Measurements from ENCODE around the gene CCNT2. TPM values are rescaled to one million over a fixed set of nuclear protein-coding genes. Genes with fewer than 3 reads are reported as not detected.

Gene CCNT2
- total RNA-seq, 1 experiment from 2014 or later, result 38.1 TPM

GRCh38 chr2:135002836-135003235 lies 84.2 kb downstream of the CCNT2 start:
- DNase-seq (ENCODE audit: low spot score) (no peak), ATAC-seq (no peak)
- H3K4me3 Mint-ChIP-seq, result no peak overlapping the region
- POLR2A ChIA-PET, result no interaction called here
- no peaks in the 10 kb centered on the region for H3K36me3 Mint-ChIP-seq
- no peak overlapping the region for H3K27ac Mint-ChIP-seq
- H3K27me3 Mint-ChIP-seq (ENCODE audit: low read depth), result peaks cover 8% of the 10 kb centered on the region
- H3K9me3 Mint-ChIP-seq, result no peaks in the 10 kb centered on the region
- CTCF ChIA-PET, result interaction anchor here (1.3 to 4.8 kb wide), 4 partner anchors 8 to 40 kb away, joined by 3 to 30 read pairs (median 10); no protein-coding TSS in a partner anchor
- peaks cover 12% of the 10 kb centered on the region for H3K4me1 Mint-ChIP-seq
- TF ChIP-seq HMGA2 (CRISPR knock-in tag; IDR thresholded peaks at IDR 0.05), result no peak
- TF ChIP-seq, protein P1, sequence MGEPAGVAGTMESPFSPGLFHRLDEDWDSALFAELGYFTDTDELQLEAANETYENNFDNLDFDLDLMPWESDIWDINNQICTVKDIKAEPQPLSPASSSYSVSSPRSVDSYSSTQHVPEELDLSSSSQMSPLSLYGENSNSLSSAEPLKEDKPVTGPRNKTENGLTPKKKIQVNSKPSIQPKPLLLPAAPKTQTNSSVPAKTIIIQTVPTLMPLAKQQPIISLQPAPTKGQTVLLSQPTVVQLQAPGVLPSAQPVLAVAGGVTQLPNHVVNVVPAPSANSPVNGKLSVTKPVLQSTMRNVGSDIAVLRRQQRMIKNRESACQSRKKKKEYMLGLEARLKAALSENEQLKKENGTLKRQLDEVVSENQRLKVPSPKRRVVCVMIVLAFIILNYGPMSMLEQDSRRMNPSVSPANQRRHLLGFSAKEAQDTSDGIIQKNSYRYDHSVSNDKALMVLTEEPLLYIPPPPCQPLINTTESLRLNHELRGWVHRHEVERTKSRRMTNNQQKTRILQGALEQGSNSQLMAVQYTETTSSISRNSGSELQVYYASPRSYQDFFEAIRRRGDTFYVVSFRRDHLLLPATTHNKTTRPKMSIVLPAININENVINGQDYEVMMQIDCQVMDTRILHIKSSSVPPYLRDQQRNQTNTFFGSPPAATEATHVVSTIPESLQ (CRISPR knock-in tag; IDR thresholded peaks at IDR 0.05), result no peak
- TF ChIP-seq NFATC4 (CRISPR knock-in tag; IDR thresholded peaks at IDR 0.05), result no peak
- TF ChIP-seq TEAD1 (CRISPR knock-in tag; IDR thresholded peaks at IDR 0.05), result no peak

- no peaks in the 10 kb centered on the region for H3K36me3 Mint-ChIP-seq
- TF ChIP-seq SP1 (CRISPR knock-in tag; conservative IDR thresholded peaks at IDR 0.05) (0 out of 2 replicates have a peak, but pooled peaks have one; percentile 34), IRF2 (CRISPR knock-in tag; IDR thresholded peaks at IDR 0.05; ENCODE audit: borderline replicate concordance, low read depth) (no peak), CBFB (CRISPR knock-in tag; IDR thresholded peaks at IDR 0.05; ENCODE audit: low read depth) (no peak), NR2C2 (CRISPR knock-in tag; IDR thresholded peaks at IDR 0.05) (no peak), ZMAT4 (CRISPR knock-in tag; IDR thresholded peaks at IDR 0.05) (no peak), ETV6 (CRISPR knock-in tag; IDR thresholded peaks at IDR 0.05) (peak; percentile 28; the same call in 1 of the 2 replicates), CTCF (IDR thresholded peaks at IDR 0.05) (peak; percentile 75; the same call in 1 of the 2 replicates)
- TF ChIP-seq, protein P2, sequence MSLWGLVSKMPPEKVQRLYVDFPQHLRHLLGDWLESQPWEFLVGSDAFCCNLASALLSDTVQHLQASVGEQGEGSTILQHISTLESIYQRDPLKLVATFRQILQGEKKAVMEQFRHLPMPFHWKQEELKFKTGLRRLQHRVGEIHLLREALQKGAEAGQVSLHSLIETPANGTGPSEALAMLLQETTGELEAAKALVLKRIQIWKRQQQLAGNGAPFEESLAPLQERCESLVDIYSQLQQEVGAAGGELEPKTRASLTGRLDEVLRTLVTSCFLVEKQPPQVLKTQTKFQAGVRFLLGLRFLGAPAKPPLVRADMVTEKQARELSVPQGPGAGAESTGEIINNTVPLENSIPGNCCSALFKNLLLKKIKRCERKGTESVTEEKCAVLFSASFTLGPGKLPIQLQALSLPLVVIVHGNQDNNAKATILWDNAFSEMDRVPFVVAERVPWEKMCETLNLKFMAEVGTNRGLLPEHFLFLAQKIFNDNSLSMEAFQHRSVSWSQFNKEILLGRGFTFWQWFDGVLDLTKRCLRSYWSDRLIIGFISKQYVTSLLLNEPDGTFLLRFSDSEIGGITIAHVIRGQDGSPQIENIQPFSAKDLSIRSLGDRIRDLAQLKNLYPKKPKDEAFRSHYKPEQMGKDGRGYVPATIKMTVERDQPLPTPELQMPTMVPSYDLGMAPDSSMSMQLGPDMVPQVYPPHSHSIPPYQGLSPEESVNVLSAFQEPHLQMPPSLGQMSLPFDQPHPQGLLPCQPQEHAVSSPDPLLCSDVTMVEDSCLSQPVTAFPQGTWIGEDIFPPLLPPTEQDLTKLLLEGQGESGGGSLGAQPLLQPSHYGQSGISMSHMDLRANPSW (CRISPR knock-in tag; conservative IDR thresholded peaks at IDR 0.05; ENCODE audit: low read depth), result no peak
- TF ChIP-seq, protein P3, sequence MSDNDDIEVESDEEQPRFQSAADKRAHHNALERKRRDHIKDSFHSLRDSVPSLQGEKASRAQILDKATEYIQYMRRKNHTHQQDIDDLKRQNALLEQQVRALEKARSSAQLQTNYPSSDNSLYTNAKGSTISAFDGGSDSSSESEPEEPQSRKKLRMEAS (CRISPR knock-in tag; IDR thresholded peaks at IDR 0.05), result peak; percentile 73; the same call in 1 of the 2 replicates
- TF ChIP-seq, protein P4, sequence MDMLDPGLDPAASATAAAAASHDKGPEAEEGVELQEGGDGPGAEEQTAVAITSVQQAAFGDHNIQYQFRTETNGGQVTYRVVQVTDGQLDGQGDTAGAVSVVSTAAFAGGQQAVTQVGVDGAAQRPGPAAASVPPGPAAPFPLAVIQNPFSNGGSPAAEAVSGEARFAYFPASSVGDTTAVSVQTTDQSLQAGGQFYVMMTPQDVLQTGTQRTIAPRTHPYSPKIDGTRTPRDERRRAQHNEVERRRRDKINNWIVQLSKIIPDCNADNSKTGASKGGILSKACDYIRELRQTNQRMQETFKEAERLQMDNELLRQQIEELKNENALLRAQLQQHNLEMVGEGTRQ (CRISPR knock-in tag; IDR thresholded peaks at IDR 0.05), result no peak
- no peak overlapping the region for H3K27ac Mint-ChIP-seq
- ChIA-PET CTCF (interaction anchor here (0.6 to 4.8 kb wide), 20 partner anchors 10 to 840 kb away, joined by 3 to 30 read pairs (median 5); partner anchors contain the start of genes R3HDM1, RAB3GAP1 and ZRANB3), POLR2A (interaction anchor here (0.6 kb wide), 2 partner anchors 14 to 168 kb away, joined by 3 read pairs; no protein-coding TSS in a partner anchor)
- peaks cover 12% of the 10 kb centered on the region for H3K4me1 Mint-ChIP-seq
- peak; percentile 81 for DNase-seq (ENCODE audit: low spot score)
- no peak overlapping the region for H3K4me3 Mint-ChIP-seq
- no peaks in the 10 kb centered on the region for H3K9me3 Mint-ChIP-seq
- H3K27me3 Mint-ChIP-seq (ENCODE audit: low read depth), result peaks cover 8% of the 10 kb centered on the region
- peak; percentile 95 for ATAC-seq
Observed at GRCh38 chr2:135004005-135004746, 85.6 kb downstream of the CCNT2 start.
